ENCODE results near the gene DNER.

The DNER gene

DNA sequence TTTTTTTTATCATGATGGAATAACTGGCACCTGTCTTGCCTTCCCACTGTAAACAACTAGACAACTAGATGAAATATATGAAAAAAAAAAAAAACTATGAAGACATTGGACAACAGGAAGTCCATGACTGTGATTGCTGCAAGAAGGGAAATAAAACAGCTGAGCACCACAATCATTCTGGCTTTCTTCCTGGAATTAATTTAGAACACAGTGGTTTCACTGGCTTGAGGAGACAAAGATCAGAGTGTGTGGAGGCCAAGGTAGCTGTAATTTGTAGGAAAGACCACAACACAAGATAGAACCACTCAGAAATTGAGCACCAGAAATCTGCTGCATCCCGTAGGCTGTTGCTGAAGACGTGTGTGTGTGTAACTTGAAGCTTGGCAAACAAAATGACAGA, 322.2 kb downstream of the DNER start:
- H3K9me3 ChIP-seq (ENCODE audit: low read length): no peaks in the 10 kb centered on the region
- H3K27ac ChIP-seq (ENCODE audit: low read depth, low read length, poor library complexity, severe bottlenecking): no peak overlapping the region
- no peaks in the 10 kb centered on the region for H3K9me2 ChIP-seq (ENCODE audit: low read depth, low read length)
- no peaks in the 10 kb centered on the region for H3K79me2 ChIP-seq (ENCODE audit: insufficient read depth, low read length)
- H2AFZ ChIP-seq (ENCODE audit: low read length): no peak overlapping the region
- no peak overlapping the region for H3K4me2 ChIP-seq (ENCODE audit: low read length)
- no peaks in the 10 kb centered on the region for H4K20me1 ChIP-seq (ENCODE audit: insufficient read depth, low read length)
- no peaks in the 10 kb centered on the region for H3K4me1 ChIP-seq (ENCODE audit: insufficient read depth, low read length, severe bottlenecking)
- H3K9ac ChIP-seq (ENCODE audit: low read length): no peak overlapping the region
- TF ChIP-seq CTCF (IDR thresholded peaks at IDR 0.05; ENCODE audit: low read length) (no peak), EZH2 (IDR thresholded peaks at IDR 0.05; ENCODE audit: borderline replicate concordance, low read length) (no peak)
- H3K27me3 ChIP-seq (ENCODE audit: insufficient read depth, low read length): no peaks in the 10 kb centered on the region
- H3K36me3 ChIP-seq (ENCODE audit: insufficient read depth, low read length): no peaks in the 10 kb centered on the region
- H3F3A ChIP-seq (ENCODE audit: insufficient read depth, low read length): no peaks in the 10 kb centered on the region
- H3K4me3 ChIP-seq (ENCODE audit: low read depth, low read length, poor library complexity, severe bottlenecking): no peak overlapping the region

GRCh38 chr2:229388731-229389130, 325.6 kb downstream of the DNER start:
- Histone ChIP-seq H3K9me2 (ENCODE audit: low read depth, low read length) (no peaks in the 10 kb centered on the region), H3K4me2 (ENCODE audit: low read length) (no peak overlapping the region), H3K79me2 (ENCODE audit: insufficient read depth, low read length) (no peaks in the 10 kb centered on the region), H3F3A (ENCODE audit: insufficient read depth, low read length) (no peaks in the 10 kb centered on the region), H3K27me3 (ENCODE audit: insufficient read depth, low read length) (no peaks in the 10 kb centered on the region), H3K4me1 (ENCODE audit: insufficient read depth, low read length, severe bottlenecking) (no peaks in the 10 kb centered on the region), H3K36me3 (ENCODE audit: insufficient read depth, low read length) (no peaks in the 10 kb centered on the region), H3K27ac (ENCODE audit: low read depth, low read length, poor library complexity, severe bottlenecking) (no peak overlapping the region), H2AFZ (ENCODE audit: low read length) (no peak overlapping the region), H3K9me3 (ENCODE audit: low read length) (no peaks in the 10 kb centered on the region), H3K4me3 (ENCODE audit: low read depth, low read length, poor library complexity, severe bottlenecking) (no peak overlapping the region), H3K9ac (ENCODE audit: low read length) (no peak overlapping the region), H4K20me1 (ENCODE audit: insufficient read depth, low read length) (no peaks in the 10 kb centered on the region)
- no peak for TF ChIP-seq CTCF (IDR thresholded peaks at IDR 0.05; ENCODE audit: low read length)
- no peak for TF ChIP-seq EZH2 (IDR thresholded peaks at IDR 0.05; ENCODE audit: borderline replicate concordance, low read length)

GRCh38 chr2:229387866-229388265, 326.5 kb downstream of the DNER start:
- no peaks in the 10 kb centered on the region for H3K27me3 ChIP-seq (ENCODE audit: insufficient read depth, low read length)
- H3K9me3 ChIP-seq (ENCODE audit: low read length): no peaks in the 10 kb centered on the region
- no peaks in the 10 kb centered on the region for H3F3A ChIP-seq (ENCODE audit: insufficient read depth, low read length)
- H3K9me2 ChIP-seq (ENCODE audit: low read depth, low read length): no peaks in the 10 kb centered on the region
- no peak overlapping the region for H3K4me2 ChIP-seq (ENCODE audit: low read length)
- H4K20me1 ChIP-seq (ENCODE audit: insufficient read depth, low read length): no peaks in the 10 kb centered on the region
- no peak overlapping the region for H2AFZ ChIP-seq (ENCODE audit: low read length)
- no peak for TF ChIP-seq EZH2 (IDR thresholded peaks at IDR 0.05; ENCODE audit: borderline replicate concordance, low read length)
- no peak for TF ChIP-seq CTCF (IDR thresholded peaks at IDR 0.05; ENCODE audit: low read length)
- no peaks in the 10 kb centered on the region for H3K79me2 ChIP-seq (ENCODE audit: insufficient read depth, low read length)
- no peak overlapping the region for H3K27ac ChIP-seq (ENCODE audit: low read depth, low read length, poor library complexity, severe bottlenecking)
- no peaks in the 10 kb centered on the region for H3K36me3 ChIP-seq (ENCODE audit: insufficient read depth, low read length)
- no peaks in the 10 kb centered on the region for H3K4me1 ChIP-seq (ENCODE audit: insufficient read depth, low read length, severe bottlenecking)
- no peak overlapping the region for H3K4me3 ChIP-seq (ENCODE audit: low read depth, low read length, poor library complexity, severe bottlenecking)
- no peak overlapping the region for H3K9ac ChIP-seq (ENCODE audit: low read length)
